Measurements from ENCODE around the gene LTC4S.

The LTC4S gene

DNA sequence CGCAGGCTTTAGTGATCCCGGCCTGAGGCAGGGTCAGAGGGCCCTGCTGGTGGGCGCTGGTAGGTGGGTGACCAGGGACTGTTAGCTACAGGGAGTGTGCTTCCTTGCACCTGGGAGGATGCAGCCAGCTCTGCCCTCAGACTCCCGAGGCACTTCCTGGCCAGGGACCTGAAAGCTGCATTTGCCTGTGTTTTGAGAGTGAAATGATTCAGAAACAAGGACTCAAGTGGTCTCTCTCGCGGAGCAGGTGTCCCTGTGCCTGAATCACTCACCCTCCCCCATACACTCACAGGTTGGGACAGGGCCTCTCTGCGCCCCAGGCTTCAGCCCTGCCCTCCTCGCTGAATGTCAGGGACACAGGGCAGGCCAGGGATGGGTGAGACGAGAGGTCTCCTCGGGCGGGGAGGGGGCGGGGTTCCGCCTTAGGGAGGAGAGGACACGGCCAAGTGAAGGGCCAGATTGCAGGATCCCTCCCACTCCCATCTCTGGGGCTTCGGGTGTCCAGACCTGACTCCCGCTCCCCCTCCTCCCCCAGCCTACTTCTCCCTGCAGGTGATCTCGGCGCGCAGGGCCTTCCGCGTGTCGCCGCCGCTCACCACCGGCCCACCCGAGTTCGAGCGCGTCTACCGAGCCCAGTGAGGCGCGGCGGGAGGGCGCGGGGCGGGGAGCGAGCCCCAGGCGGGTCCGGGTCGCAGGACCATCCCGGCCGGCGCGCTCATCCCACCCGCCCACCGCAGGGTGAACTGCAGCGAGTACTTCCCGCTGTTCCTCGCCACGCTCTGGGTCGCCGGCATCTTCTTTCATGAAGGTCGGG, 1.5 kb downstream of the LTC4S start:
- no peak for DNase-seq (ENCODE audit: low read depth in 1 of 2, low spot score in 1 of 2)

GRCh38 chr5:179795863-179796833, 2.4 kb downstream of the LTC4S start:
- DNase-seq (ENCODE audit: low read depth in 1 of 2, low spot score in 1 of 2), result peak; percentile 50 to 57

GRCh38 chr5:179796877-179797608, 3.3 kb downstream of the LTC4S start:
- DNase-seq (ENCODE audit: low read depth in 1 of 2, low spot score in 1 of 2), result no peak

GRCh38 chr5:179797741-179798140, 4.0 kb downstream of the LTC4S start:
- no peak for DNase-seq (ENCODE audit: low read depth in 1 of 2, low spot score in 1 of 2)

DNA sequence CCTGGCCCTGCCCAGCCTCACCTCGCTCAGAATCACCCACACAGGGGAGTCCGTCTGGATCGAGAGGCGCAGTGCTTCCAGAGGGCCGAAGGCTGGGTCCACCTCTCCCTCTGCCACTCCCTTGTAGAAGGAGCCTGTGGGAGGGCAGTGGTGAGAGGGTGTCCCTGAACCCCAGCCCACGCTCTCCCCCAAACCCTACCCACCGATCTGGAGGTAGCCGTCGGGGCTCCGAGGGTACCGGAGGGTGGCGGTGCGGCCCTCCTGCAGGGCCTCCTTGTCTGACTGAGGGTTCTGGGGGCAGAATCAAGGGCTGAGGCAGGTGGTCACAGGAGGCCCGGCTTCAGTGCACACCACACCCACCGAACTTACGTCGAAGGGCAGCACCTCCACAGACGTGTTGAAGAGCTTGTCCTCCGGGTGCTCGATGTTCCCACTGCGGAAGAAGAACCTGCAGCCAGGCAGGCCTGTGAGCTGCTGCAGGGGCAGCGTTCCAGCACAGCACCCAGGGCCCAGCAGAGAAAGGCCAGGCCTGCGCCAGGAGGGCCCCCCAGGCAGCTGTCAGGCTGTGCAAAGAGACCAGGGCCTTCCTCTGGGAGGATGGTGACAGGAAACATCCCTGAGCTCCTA, 4.5 kb downstream of the LTC4S start:
- no peak for DNase-seq (ENCODE audit: low read depth in 1 of 2, low spot score in 1 of 2)

GRCh38 chr5:179798771-179799643, 5.2 kb downstream of the LTC4S start:
- no peak for DNase-seq (ENCODE audit: low read depth in 1 of 2, low spot score in 1 of 2)

- no peak for DNase-seq (ENCODE audit: low read depth in 1 of 2, low spot score in 1 of 2)
These were observed 5.8 kb downstream of the LTC4S start for GRCh38 chr5:179799644-179799973.

GRCh38 chr5:179800071-179800695, 6.4 kb downstream of the LTC4S start:
- DNase-seq (ENCODE audit: low read depth in 1 of 2, low spot score in 1 of 2), result no peak

DNA sequence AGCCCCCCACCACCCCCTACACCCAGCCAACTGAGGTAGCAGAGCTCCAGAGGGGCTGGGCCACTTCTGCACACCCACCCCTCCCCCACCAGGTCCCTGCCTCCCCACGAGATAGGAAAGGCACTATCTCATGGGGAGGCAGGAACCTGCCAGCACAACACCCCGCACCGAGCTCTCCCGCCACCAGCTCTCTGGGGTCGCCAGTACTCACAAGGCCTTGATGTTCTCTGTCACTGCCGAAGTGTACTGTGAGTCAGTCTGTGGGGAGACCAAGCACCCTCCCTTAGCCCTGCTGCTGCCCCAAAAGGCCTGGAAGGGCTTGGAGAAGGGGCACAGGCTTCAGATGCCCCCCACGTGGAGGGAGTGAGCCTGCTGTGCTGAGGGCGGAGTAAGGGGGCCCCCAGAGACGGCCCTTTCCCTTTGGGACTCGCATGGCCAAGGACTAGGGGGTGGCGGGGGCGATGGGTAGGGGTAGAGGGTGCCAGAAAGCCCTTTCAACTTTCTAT, 7.0 kb downstream of the LTC4S start:
- no peak for DNase-seq (ENCODE audit: low read depth in 1 of 2, low spot score in 1 of 2)

DNA sequence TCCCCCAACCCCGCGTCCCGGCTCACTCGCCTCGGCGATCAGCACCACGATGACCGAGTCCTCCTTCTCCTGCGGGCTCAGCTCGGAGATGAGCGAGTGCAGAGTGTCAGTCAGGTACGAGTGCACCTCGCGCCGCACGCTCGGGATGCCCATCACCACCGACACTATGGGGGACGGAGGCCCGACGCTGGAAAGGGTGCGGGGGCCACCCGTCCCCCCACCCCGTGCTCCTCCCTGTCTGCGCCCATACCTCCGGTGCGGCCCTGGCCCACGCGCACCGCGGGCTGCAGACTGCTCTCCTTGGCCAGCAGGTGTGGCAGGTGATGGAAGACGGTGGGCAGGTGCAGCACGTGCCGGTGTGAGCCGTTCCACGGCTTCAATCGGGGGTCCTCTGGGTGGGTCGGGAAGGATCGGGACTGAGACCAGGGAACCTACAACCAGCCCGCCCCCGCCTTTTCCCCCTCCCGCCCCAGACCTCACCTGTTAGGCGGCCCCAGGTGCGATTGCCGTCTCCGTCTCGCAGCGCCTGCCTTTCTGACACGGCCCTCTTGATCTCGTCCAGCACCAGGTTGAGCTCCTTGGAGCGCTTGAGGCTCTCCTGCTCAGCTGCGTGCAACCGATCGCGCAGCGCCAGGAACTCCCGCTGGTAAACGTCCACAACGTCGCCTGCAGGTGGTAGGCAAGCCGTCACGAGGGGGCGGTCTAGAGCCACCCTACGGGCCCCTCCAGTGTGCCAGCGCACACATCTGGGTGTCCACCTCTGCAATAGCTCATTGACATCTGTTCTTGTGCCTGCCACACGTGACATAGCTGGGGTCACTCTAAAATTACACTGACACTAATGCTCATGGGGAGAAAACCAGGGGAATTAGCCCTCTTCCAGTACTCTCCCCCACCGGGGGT, 7.8 kb downstream of the LTC4S start:
- peak; percentile 74 to 83 for DNase-seq (ENCODE audit: low read depth in 1 of 2, low spot score in 1 of 2)

DNA sequence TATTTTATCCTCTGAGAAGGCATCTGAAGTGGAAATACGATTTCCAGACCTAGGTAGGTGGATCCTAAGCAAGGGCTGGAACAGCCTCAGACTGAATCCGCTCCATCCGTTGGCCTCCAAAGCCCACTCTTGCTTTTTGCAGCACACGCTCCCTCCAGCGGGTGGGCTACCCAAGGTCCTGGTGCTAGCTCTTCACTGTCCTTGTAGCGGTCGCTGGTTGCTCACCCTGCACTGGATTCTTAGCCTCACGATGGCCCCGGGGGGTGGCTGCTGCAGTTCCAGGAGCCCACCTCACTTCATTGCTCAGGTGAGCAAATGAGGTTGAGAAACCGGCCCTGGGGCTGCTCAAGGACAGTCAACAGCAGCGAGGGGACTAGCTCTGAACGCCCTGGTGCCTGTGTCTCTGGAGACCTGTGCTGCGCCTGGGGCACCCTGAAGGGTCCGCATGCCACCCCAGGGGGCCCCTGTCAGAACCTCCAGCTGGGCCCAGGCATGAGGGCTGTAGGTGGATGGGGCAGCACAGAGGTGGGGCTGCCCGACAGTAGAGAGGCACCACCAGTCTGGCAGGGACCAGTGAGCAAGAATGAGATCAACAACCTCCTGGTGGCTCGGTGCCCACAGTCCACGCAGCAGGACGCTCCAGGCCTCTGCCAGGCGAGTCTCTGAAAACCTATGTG, 8.6 kb downstream of the LTC4S start:
- no peak for DNase-seq (ENCODE audit: low read depth in 1 of 2, low spot score in 1 of 2)

DNA sequence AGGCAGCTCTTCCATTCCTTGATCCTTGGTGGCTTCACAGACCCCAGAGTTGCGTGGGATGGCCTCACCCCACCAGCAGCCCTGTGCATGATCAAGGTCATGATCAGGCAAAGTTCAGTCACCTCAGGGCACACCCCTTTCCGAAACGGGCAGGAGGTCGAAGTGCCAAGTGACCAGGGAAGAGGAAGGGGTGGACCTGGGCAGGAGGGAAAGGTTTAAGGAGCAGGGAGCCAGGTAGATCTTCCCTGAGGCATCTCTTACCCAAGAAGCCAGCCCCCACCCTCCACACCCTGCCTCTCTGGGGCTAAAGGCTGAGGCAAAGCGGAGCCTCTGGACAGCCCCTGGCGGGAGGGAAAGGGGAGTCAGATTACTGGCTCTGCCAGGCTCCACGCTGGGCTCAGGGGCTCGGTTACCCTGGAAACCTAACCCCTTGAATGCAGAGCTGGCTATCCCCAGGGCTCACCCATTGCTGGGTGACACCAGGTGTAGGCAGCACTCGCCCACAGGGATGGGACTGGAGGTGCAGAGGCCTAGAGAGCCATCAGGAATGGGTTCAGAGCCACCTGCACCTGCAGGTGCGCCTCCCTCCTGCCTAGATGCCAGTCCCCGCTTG, 9.3 kb downstream of the LTC4S start:
- DNase-seq (ENCODE audit: low read depth in 1 of 2, low spot score in 1 of 2), result no peak

- no peak for DNase-seq (ENCODE audit: low read depth in 1 of 2, low spot score in 1 of 2)
These were observed 10.1 kb downstream of the LTC4S start for GRCh38 chr5:179803651-179804554.

DNA sequence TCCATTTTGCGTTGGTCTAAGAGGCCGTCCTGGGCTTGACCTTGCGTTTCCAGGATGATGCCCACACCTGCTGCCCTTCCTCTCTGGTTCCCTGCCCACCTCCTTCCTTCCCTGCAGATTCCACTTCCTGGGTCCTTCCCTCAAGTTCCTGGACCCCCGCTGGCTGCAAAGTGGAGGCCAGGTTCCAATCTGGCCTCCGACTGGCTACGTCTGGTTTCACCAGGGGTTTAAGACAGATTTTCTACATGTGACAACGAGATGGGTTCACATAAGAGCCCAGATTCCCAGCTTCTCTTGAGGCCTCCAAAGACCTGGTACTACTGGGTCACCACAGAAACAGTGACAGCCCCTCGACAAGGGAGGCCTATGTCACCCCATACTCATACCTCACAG, 10.8 kb downstream of the LTC4S start:
- DNase-seq (ENCODE audit: low read depth in 1 of 2, low spot score in 1 of 2), result no peak

DNA sequence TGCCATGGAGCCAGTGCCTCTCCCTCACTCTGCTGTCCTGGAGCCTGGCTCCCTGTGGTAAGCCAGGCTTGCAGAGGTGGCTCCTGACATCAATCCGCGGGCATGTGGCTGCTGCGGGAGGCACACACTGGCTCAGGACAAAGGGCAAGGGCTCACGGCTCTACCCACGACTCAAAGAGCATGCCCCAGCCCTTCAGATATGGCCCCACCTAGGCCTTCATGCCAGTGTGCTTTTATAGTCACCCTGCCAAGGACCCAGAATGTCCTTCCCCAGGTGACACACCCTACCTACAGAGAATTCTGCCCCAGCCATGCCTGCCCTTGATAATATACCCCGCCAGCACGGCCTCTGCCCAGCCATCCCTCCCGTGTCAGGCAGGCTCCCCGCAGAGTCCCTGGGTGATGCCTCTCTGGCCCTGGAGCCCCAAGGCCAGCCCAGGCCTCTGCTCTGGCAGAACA, 11.3 kb downstream of the LTC4S start:
- DNase-seq (ENCODE audit: low read depth in 1 of 2, low spot score in 1 of 2), result no peak

DNA sequence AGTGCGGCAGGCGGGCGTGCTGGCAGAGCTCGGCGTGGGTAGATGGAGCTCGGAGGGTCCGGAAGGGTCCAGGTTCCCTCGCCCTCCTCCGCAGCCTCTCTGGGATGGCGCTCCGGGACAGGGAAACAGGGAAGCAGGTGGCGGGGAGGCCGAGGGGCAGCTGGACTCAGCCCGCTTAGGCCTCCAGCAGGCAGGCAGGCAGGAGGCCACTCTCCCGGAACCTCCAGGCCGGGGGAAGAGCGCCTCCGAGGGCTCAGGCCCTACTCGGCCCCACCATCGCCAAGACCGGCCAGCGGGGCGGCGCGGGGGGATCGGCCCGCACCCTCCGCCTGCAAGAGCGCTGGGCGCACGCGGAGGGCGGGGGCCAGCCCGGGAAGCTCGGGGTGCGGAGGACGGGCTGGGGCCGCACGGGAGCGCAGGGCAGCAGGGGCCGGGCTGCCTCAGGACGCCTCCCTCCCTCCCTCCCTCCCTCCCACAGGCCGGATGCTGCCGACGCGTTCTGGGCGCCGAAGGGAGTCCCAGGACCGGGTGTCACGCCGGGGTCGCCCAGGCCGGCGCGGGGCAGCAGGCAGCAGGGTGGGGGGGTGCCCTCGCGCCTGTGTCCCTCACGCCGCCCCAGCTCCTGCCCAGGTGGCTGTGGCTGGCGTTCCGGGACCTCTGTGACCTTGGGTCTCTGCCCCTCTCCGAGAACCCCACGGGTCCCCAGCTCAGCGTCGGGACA, 11.9 kb downstream of the LTC4S start:
- no peak for DNase-seq (ENCODE audit: low read depth in 1 of 2, low spot score in 1 of 2)

Measured in stimulated activated CD4-positive, alpha-beta T cell treated with anti-CD3 and anti-CD28 coated beads, Interleukin-15, amount 100 ng/mL, for 1 hour (primary cell).